Activated naive CD4-positive, alpha-beta T cell treated with anti-CD3 and anti-CD28 coated beads, Interleukin-2, amount 50 U/mL, for 72 hours (primary cell): ENCODE results near the gene PGS1. TPM values are rescaled to one million over a fixed set of nuclear protein-coding genes. Genes with fewer than 3 reads are reported as not detected.

Source experiments
- ATAC-seq, 2 donors: fragments of 150-1000 bp; cut with Tn5 transposase; 2 replicates each; pipeline ENCODE4 v1.10.0; 2021; ENCODE audit warnings: mild to moderate bottlenecking in 2 of 2, moderate library complexity in 2 of 2
- DNase-seq, 2 donors: peaks; one replicate each; pipeline ENCODE4 v3.0.0; 2021 to 2022; ENCODE audit warnings: low spot score in 2 of 2
- H3K27ac Mint-ChIP-seq, 2 donors: one replicate each; pipeline ENCODE4 v1.8.0; 2022; ENCODE audit warnings: mild to moderate bottlenecking in 2 of 2, mixed read lengths in 2 of 2
- H3K36me3 Mint-ChIP-seq, 2 donors: one replicate each; pipeline ENCODE4 v1.8.0; 2022; ENCODE audit warnings: mixed read lengths in 2 of 2
- H3K9me3 Mint-ChIP-seq, 2 donors: one replicate each; pipeline ENCODE4 v1.8.0; 2022; ENCODE audit warnings: mixed read lengths in 2 of 2
- total RNA-seq, 2 donors: library from RNA; stranded (reverse); gene quantifications; one replicate each; pipeline ENCODE4 v1.2.3, GENCODE V29; 2022

Gene PGS1
- total RNA-seq, 2 donors from 2014 or later, result 63.5 to 122 TPM

GRCh38 chr17:78421084-78421533 lies 42.7 kb downstream of the PGS1 start:
- ATAC-seq (no peak), DNase-seq (no peak)
- Mint-ChIP-seq H3K27ac (peak overlapping the region; percentile 81 to 90), H3K36me3 (peaks cover 9 to 43% of the 10 kb centered on the region in 2 donors), H3K9me3 (no peaks in the 10 kb centered on the region)

GRCh38 chr17:78421534-78422266 lies 43.3 kb downstream of the PGS1 start:
- peak; percentile 73 to 79 for DNase-seq

GRCh38 chr17:78422267-78422605 lies 43.8 kb downstream of the PGS1 start:
- Mint-ChIP-seq H3K9me3 (no peaks in the 10 kb centered on the region), H3K36me3 (peaks cover 9 to 38% of the 10 kb centered on the region in 2 donors), H3K27ac (peak overlapping the region; percentile 60 to 81)
- ATAC-seq (no peak), DNase-seq (no peak)

More at GRCh38 chr17:78421534-78422266, 43.3 kb downstream of the PGS1 start:
- H3K27ac Mint-ChIP-seq, result peak overlapping the region in 1 of 2 donors; percentile 81
- ATAC-seq, result peak; percentile 72 to 84
- no peaks in the 10 kb centered on the region for H3K9me3 Mint-ChIP-seq
- peaks cover 9 to 40% of the 10 kb centered on the region in 2 donors for H3K36me3 Mint-ChIP-seq

- no peaks in the 10 kb centered on the region for H3K9me3 Mint-ChIP-seq
- ATAC-seq, result no peak
- H3K36me3 Mint-ChIP-seq, result peaks cover 9 to 33% of the 10 kb centered on the region in 2 donors
- no peak overlapping the region for H3K27ac Mint-ChIP-seq
- no peak for DNase-seq
Observed at GRCh38 chr17:78422872-78423588, 44.6 kb downstream of the PGS1 start.

GRCh38 chr17:78423961-78424675 lies 45.7 kb downstream of the PGS1 start:
- no peaks in the 10 kb centered on the region for H3K9me3 Mint-ChIP-seq
- DNase-seq (no peak), ATAC-seq (no peak)
- H3K27ac Mint-ChIP-seq, result peak overlapping the region in 1 of 2 donors; percentile 47
- H3K36me3 Mint-ChIP-seq, result peaks cover 9 to 33% of the 10 kb centered on the region in 2 donors

- DNase-seq (no peak), ATAC-seq (no peak)
- no peaks in the 10 kb centered on the region for H3K9me3 Mint-ChIP-seq
- peak overlapping the region in 1 of 2 donors; percentile 65 for H3K27ac Mint-ChIP-seq
- H3K36me3 Mint-ChIP-seq, result peaks cover 9 to 31% of the 10 kb centered on the region in 2 donors
Observed at GRCh38 chr17:78425429-78425828, 47.0 kb downstream of the PGS1 start.

- H3K9me3 Mint-ChIP-seq, result no peaks in the 10 kb centered on the region
- H3K27ac Mint-ChIP-seq, result peak overlapping the region in 1 of 2 donors; percentile 39
- ATAC-seq, result no peak
- no peak for DNase-seq
- peaks cover 7 to 21% of the 10 kb centered on the region in 2 donors for H3K36me3 Mint-ChIP-seq
Observed at GRCh38 chr17:78426293-78426879, 47.9 kb downstream of the PGS1 start.

- ATAC-seq, result no peak
Observed at GRCh38 chr17:78427140-78427539, 48.7 kb downstream of the PGS1 start.

GRCh38 chr17:78428025-78428575 lies 49.7 kb downstream of the PGS1 start:
- no peak for DNase-seq
- Mint-ChIP-seq H3K9me3 (no peaks in the 10 kb centered on the region), H3K36me3 (peaks cover 0 to 16% of the 10 kb centered on the region in 2 donors), H3K27ac (peak overlapping the region; percentile 54 to 84)
- ATAC-seq, result no peak

More at GRCh38 chr17:78427140-78427539, 48.7 kb downstream of the PGS1 start:
- H3K9me3 Mint-ChIP-seq, result no peaks in the 10 kb centered on the region
- DNase-seq, result no peak
- peak overlapping the region; percentile 39 to 50 for H3K27ac Mint-ChIP-seq
- peaks cover 0 to 16% of the 10 kb centered on the region in 2 donors for H3K36me3 Mint-ChIP-seq

- H3K9me3 Mint-ChIP-seq, result no peaks in the 10 kb centered on the region
- H3K27ac Mint-ChIP-seq, result peak overlapping the region; percentile 54 to 89
- DNase-seq (no peak), ATAC-seq (no peak)
- H3K36me3 Mint-ChIP-seq, result peaks cover 0 to 16% of the 10 kb centered on the region in 2 donors
Observed at GRCh38 chr17:78428836-78429617, 50.6 kb downstream of the PGS1 start.

GRCh38 chr17:78429618-78429995 lies 51.2 kb downstream of the PGS1 start:
- peak overlapping the region; percentile 41 to 89 for H3K27ac Mint-ChIP-seq
- ATAC-seq (no peak), DNase-seq (no peak)
- H3K9me3 Mint-ChIP-seq, result no peaks in the 10 kb centered on the region
- H3K36me3 Mint-ChIP-seq, result peaks cover 0 to 12% of the 10 kb centered on the region in 2 donors

- DNase-seq, result no peak
- no peak for ATAC-seq
- no peaks in the 10 kb centered on the region for H3K9me3 Mint-ChIP-seq
- H3K36me3 Mint-ChIP-seq, result peaks cover 0 to 10% of the 10 kb centered on the region in 2 donors
- H3K27ac Mint-ChIP-seq, result peak overlapping the region in 1 of 2 donors; percentile 40
Observed at GRCh38 chr17:78430892-78431691, 52.6 kb downstream of the PGS1 start.

- H3K27ac Mint-ChIP-seq, result peak overlapping the region in 1 of 2 donors; percentile 40
- ATAC-seq, result no peak
- no peaks in the 10 kb centered on the region for H3K9me3 Mint-ChIP-seq
- peaks cover 0 to 10% of the 10 kb centered on the region in 2 donors for H3K36me3 Mint-ChIP-seq
- no peak for DNase-seq
Observed at GRCh38 chr17:78431692-78431958, 53.2 kb downstream of the PGS1 start.

GRCh38 chr17:78432226-78433012 lies 54.0 kb downstream of the PGS1 start:
- DNase-seq, result no peak
- no peaks in the 10 kb centered on the region for H3K9me3 Mint-ChIP-seq
- H3K36me3 Mint-ChIP-seq, result peaks cover 0 to 5% of the 10 kb centered on the region in 2 donors
- no peak for ATAC-seq
- H3K27ac Mint-ChIP-seq, result peak overlapping the region in 1 of 2 donors; percentile 79
